Measurements from ENCODE around the gene MIDN. TPM values are rescaled to one million over a fixed set of nuclear protein-coding genes. Genes with fewer than 3 reads are reported as not detected.

The MIDN gene
- total and polyA plus RNA-seq, 2 experiments from 2014 or later, result 30.1 to 98.4 TPM

DNA sequence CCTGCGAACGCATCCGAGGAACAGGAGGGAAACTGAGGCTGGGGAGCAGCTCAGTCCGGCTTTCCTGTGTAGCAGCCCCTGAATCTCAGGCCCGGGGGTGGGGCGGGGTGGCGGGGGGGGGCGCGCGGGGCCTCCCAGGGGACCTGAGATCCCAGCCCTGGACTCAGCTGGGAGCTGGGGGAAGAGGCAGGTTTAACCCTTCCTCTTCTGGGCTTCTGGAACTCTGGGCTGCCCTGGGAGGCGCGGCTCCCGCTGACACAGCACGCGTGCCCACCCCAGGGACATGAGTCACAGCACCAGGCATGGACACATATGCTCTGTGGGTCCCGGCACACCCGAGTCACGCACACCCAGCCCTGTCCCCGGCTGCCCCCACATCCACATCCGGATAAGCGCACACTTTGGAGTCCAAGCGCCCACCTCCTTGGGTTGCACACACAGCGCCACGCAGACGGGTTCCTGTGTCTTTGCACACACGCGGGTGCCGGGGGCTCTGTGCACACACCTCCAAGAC lies 17.3 kb downstream of the MIDN start:
- Histone ChIP-seq H2AFZ (no peak overlapping the region), H3K4me1 (ENCODE audit: insufficient read depth) (peaks cover 70% of the 10 kb centered on the region), H3K9me3 (ENCODE audit: low read depth) (no peaks in the 10 kb centered on the region), H3K79me2 (peaks cover 35% of the 10 kb centered on the region), H3K4me2 (peak overlapping the region; percentile 100), H3K9me2 (replicated peaks; ENCODE audit: insufficient read depth) (no peaks in the 10 kb centered on the region), H3K4me3 (no peak overlapping the region), H3K27ac (peak overlapping the region; percentile 87), H3K27me3 (no peaks in the 10 kb centered on the region), H4K20me1 (ENCODE audit: insufficient read depth, poor library complexity, severe bottlenecking) (peaks cover 11% of the 10 kb centered on the region), H3K36me3 (replicated peaks; ENCODE audit: insufficient read depth, low read depth) (no peaks in the 10 kb centered on the region)
- WGBS (ENCODE audit: low lambda C conversion rate, missing lambda C conversion rate), result 11% methylated on average over 22 of the region's 28 CpGs
- TF ChIP-seq EZH2 (IDR thresholded peaks at IDR 0.05; ENCODE audit: borderline replicate concordance) (no peak), EZH2phosphoT487 (IDR thresholded peaks at IDR 0.05; ENCODE audit: low read depth, severe bottlenecking, unreplicated experiment) (no peak)
- TF ChIP-seq, protein P1, sequence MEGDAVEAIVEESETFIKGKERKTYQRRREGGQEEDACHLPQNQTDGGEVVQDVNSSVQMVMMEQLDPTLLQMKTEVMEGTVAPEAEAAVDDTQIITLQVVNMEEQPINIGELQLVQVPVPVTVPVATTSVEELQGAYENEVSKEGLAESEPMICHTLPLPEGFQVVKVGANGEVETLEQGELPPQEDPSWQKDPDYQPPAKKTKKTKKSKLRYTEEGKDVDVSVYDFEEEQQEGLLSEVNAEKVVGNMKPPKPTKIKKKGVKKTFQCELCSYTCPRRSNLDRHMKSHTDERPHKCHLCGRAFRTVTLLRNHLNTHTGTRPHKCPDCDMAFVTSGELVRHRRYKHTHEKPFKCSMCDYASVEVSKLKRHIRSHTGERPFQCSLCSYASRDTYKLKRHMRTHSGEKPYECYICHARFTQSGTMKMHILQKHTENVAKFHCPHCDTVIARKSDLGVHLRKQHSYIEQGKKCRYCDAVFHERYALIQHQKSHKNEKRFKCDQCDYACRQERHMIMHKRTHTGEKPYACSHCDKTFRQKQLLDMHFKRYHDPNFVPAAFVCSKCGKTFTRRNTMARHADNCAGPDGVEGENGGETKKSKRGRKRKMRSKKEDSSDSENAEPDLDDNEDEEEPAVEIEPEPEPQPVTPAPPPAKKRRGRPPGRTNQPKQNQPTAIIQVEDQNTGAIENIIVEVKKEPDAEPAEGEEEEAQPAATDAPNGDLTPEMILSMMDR (IDR thresholded peaks at IDR 0.05; ENCODE audit: poor library complexity), result no peak
- peak; percentile 82 for DNase-seq (ENCODE audit: low spot score)

DNA sequence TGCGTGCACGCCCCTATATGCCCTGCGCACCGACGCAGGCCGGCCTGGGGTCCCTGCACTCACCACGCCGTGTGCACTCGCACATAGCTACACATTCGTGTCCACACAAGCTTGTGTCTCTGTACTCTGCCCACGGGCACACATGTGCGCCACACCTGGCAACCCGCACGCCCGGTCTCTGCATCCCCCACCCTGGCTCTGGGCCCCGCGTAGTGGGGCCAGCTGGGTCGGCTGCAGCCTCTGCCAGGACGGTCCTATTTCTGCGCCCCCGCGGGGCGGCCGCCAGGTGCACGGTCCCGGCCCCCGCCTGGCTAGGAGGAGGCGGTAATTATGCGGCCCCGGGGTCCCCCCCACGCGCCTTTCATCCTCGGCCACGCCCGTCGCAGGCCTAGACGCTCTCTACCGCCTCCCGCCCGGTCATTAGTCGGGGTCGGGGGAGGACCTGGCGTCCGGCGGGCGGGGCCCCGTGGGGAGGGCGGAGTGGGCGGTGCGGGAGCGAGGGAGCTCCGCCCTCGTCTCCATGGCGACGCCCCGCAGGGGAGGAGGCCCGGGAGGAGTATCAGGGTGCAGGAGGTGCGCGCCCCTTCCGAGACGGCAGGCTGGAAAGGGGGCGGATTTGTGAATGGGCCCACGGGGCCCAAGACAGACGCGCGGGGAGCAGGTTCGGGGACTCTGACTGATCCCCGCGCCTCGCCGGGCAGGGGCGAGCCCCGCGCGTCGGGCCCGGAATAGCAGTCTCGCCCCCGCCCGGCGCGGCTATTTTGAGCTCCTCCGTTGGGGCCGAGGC lies 17.9 kb downstream of the MIDN start:
- peak overlapping the region; percentile 100 for H3K4me2 ChIP-seq
- peak overlapping the region; percentile 87 for H3K27ac ChIP-seq
- peak overlapping the region; percentile 18 for H2AFZ ChIP-seq
- H3K9me2 ChIP-seq (replicated peaks; ENCODE audit: insufficient read depth), result no peaks in the 10 kb centered on the region
- H3K36me3 ChIP-seq (replicated peaks; ENCODE audit: insufficient read depth, low read depth), result no peaks in the 10 kb centered on the region
- H3K27me3 ChIP-seq, result no peaks in the 10 kb centered on the region
- peaks cover 39% of the 10 kb centered on the region for H3K79me2 ChIP-seq
- H3K4me3 ChIP-seq, result peak overlapping the region; percentile 69
- peak; percentile 96 for DNase-seq (ENCODE audit: low spot score)
- peaks cover 17% of the 10 kb centered on the region for H4K20me1 ChIP-seq (ENCODE audit: insufficient read depth, poor library complexity, severe bottlenecking)
- peaks cover 73% of the 10 kb centered on the region for H3K4me1 ChIP-seq (ENCODE audit: insufficient read depth)
- no peaks in the 10 kb centered on the region for H3K9me3 ChIP-seq (ENCODE audit: low read depth)
- TF ChIP-seq, protein P1 (IDR thresholded peaks at IDR 0.05; ENCODE audit: poor library complexity), result no peak
- no peak for TF ChIP-seq EZH2 (IDR thresholded peaks at IDR 0.05; ENCODE audit: borderline replicate concordance)
- TF ChIP-seq EZH2phosphoT487 (IDR thresholded peaks at IDR 0.05; ENCODE audit: low read depth, severe bottlenecking, unreplicated experiment), result no peak
- 4% methylated on average over 60 of the region's 84 CpGs for WGBS (ENCODE audit: low lambda C conversion rate, missing lambda C conversion rate)

DNA sequence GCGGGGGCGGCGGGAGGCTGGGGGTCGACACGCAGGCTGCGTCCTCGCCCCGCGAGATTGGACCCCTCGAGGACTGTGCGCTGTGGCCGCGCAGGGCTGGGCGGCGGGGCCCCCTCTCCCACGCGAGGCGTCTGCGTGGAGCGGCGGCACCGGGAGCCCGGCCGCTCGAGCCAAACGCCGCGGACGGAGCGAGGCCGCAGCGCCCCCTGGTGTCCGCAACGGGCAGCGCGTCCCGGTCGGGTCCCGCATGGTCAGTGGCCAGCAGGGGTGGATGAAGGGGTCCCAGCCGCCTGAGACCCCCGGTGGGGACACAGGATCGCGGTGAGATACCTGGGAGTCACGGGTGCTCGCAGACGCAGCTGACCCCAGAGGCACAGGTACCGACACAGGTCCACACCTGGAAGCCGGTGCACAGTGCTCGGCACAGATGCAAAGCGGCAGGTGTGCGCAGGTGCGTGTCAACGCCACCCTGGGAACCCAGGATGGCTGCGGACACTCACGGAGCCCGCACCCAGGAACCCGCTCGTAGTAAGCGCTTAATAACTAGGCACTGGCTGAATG lies 18.6 kb downstream of the MIDN start:
- Histone ChIP-seq H3K9me3 (ENCODE audit: low read depth) (no peaks in the 10 kb centered on the region), H3K36me3 (replicated peaks; ENCODE audit: insufficient read depth, low read depth) (no peaks in the 10 kb centered on the region), H3K4me3 (peak overlapping the region; percentile 69), H3K9me2 (replicated peaks; ENCODE audit: insufficient read depth) (no peaks in the 10 kb centered on the region), H2AFZ (peak overlapping the region; percentile 18), H3K4me1 (ENCODE audit: insufficient read depth) (peaks cover 69% of the 10 kb centered on the region), H4K20me1 (ENCODE audit: insufficient read depth, poor library complexity, severe bottlenecking) (peaks cover 24% of the 10 kb centered on the region), H3K27ac (peak overlapping the region; percentile 87), H3K79me2 (peaks cover 43% of the 10 kb centered on the region), H3K4me2 (peak overlapping the region; percentile 100), H3K27me3 (no peaks in the 10 kb centered on the region)
- DNase-seq (ENCODE audit: low spot score), result peak; percentile 87
- TF ChIP-seq, protein P1 (IDR thresholded peaks at IDR 0.05; ENCODE audit: poor library complexity), result peak; percentile 85
- no peak for TF ChIP-seq EZH2 (IDR thresholded peaks at IDR 0.05; ENCODE audit: borderline replicate concordance)
- 5% methylated on average over 46 of the region's 59 CpGs for WGBS (ENCODE audit: low lambda C conversion rate, missing lambda C conversion rate)

All from hepatocyte (in vitro differentiated cells).